MCF 10A (cell line): ENCODE measurements around the gene SMR3A. TPM values are rescaled to one million over a fixed set of nuclear protein-coding genes. Genes with fewer than 3 reads are reported as not detected.
A peak's percentile ranks its signal among the peaks of the same experiment; 100 is the strongest.

Source experiments
- BruUV-seq: library from RNA; stranded (reverse); fragments of 400-500 nt; replicated peaks from 2 replicates; lab custom pipeline; 2021; lab: Mats Ljungman, UMichigan
- CTCF ChIA-PET: fragments of 300-600 bp; sonication (Branson Sonifier 250); formaldehyde crosslinking; extraction: SDS; loops from one replicate; lab custom pipeline; 2021; ENCODE audit warnings: antibody characterized with exemption, inconsistent platforms; lab: Yijun Ruan, JAX
- POLR2A ChIA-PET: fragments of 300-600, 350-650 bp; sonication (Branson Sonifier 250); formaldehyde crosslinking; extraction: SDS; loops from one replicate; lab custom pipeline; 2020; ENCODE audit warnings: antibody characterized with exemption, inconsistent platforms; lab: Yijun Ruan, JAX
- DNase-seq: peaks from one replicate; pipeline ENCODE4 v3.0.0-alpha.2; 2018; ENCODE audit not compliant: unreplicated experiment
- H3K27ac Mint-ChIP-seq: one replicate; pipeline ENCODE4 v1.8.0; 2022; ENCODE audit warnings: mild to moderate bottlenecking, low read depth, mixed read lengths; ENCODE audit not compliant: unreplicated experiment
- H3K27me3 Mint-ChIP-seq: one replicate; pipeline ENCODE4 v1.8.0; 2022; ENCODE audit warnings: mixed read lengths; ENCODE audit not compliant: insufficient read depth, unreplicated experiment
- H3K36me3 Mint-ChIP-seq: one replicate; pipeline ENCODE4 v1.8.0; 2022; ENCODE audit warnings: mild to moderate bottlenecking, moderate library complexity, mixed read lengths; ENCODE audit not compliant: insufficient read depth, unreplicated experiment
- H3K4me1 Mint-ChIP-seq: one replicate; pipeline ENCODE4 v1.8.0; 2022; ENCODE audit warnings: mixed read lengths; ENCODE audit not compliant: insufficient read depth, unreplicated experiment
- H3K4me3 Mint-ChIP-seq: one replicate; pipeline ENCODE4 v1.8.0; 2022; ENCODE audit warnings: mild to moderate bottlenecking, moderate library complexity, mixed read lengths; ENCODE audit not compliant: unreplicated experiment
- H3K9me3 Mint-ChIP-seq: one replicate; pipeline ENCODE4 v1.8.0; 2022; ENCODE audit warnings: mixed read lengths; ENCODE audit not compliant: unreplicated experiment
- intact Hi-C: fragments of 100-400 bp; cut with micrococcal nuclease; formaldehyde crosslinking; loops from 2 replicates; pipeline ENCODE4 v1.14.1; 2022
- total RNA-seq: library from RNA; stranded (reverse); gene quantifications from 2 replicates; pipeline ENCODE4 v1.2.3, GENCODE V29; 2022
- TF ChIP-seq, protein P1 (sequence below): fragments of 200-600 bp; IDR thresholded peaks from one replicate; pipeline ENCODE4 v1.8.0; 2022; ENCODE audit warnings: antibody characterized with exemption, mild to moderate bottlenecking; ENCODE audit not compliant: unreplicated experiment

The SMR3A gene
- total RNA-seq, 1 experiment from 2014 or later, result not detected

DNA sequence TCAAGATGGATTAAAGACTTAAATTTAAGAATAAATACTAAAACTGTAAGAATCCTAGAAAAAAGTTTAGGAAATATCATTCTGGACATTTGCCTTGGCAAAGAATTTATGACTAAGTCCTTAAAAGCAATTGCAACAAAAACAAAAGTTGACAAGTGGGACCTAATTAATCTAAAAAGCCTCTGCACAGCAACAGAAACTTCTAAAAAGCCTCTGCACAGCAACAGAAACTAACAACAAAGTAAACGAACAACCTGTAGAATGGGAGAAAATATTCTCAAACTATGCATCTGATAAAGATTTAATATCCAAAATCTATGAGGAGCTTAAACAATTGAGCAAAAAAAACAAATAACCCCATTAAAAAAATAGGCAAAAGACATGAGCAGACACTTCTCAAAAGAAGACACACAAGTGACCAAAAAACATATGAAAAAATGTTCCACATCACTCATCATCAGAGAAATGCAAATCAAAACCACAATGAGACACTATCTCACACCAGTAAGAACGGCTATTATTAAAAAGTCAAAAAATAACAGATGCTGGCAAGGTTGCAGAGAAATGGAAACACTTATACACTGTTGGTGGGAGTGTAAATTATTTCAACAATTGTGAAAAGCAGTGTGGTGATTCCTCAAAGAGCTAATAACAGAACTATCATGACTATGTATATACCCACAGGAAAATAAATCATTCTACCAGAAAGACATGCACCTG is 31.7 kb downstream of the SMR3A start:
- TF ChIP-seq, protein P1, sequence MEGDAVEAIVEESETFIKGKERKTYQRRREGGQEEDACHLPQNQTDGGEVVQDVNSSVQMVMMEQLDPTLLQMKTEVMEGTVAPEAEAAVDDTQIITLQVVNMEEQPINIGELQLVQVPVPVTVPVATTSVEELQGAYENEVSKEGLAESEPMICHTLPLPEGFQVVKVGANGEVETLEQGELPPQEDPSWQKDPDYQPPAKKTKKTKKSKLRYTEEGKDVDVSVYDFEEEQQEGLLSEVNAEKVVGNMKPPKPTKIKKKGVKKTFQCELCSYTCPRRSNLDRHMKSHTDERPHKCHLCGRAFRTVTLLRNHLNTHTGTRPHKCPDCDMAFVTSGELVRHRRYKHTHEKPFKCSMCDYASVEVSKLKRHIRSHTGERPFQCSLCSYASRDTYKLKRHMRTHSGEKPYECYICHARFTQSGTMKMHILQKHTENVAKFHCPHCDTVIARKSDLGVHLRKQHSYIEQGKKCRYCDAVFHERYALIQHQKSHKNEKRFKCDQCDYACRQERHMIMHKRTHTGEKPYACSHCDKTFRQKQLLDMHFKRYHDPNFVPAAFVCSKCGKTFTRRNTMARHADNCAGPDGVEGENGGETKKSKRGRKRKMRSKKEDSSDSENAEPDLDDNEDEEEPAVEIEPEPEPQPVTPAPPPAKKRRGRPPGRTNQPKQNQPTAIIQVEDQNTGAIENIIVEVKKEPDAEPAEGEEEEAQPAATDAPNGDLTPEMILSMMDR, result no peak
- BruUV-seq, result no TSS peak
- Mint-ChIP-seq H3K4me1 (no peaks in the 10 kb centered on the region), H3K36me3 (no peaks in the 10 kb centered on the region), H3K4me3 (no peak overlapping the region), H3K27ac (no peak overlapping the region), H3K27me3 (no peaks in the 10 kb centered on the region), H3K9me3 (no peaks in the 10 kb centered on the region)
- ChIA-PET CTCF (interaction anchor here (0.6 kb wide), 1 partner anchor 29 kb away, joined by 3 read pairs; no protein-coding TSS in a partner anchor), POLR2A (no interaction called here)
- intact Hi-C loops, result no loop called here
- DNase-seq, result no peak

DNA sequence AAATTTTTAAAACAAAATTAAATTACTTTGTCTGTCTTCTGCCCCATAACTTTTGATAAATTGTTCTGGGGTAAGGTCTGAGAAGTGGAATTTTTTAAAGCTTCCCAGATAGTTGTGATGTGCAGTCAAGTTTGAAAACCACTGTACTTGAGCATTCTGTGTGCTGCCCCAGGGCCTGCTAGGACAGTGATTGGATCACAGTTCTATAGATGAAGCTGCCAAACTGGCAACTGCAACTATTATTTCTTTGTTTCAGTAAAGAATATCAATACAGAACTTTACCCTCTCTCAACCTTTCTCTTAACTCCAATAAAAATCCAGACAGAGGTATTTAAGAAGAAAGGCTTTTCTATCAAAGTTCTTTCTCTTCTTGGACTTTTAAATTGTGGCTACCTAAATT is 37.0 kb downstream of the SMR3A start, which contains the start of gene OPRPN:
TSS of gene OPRPN (plus strand) at position 361 of the 400 bp plus-strand sequence. CDS start 1,346 bp downstream, outside the sequence.
- intact Hi-C loops, result no loop called here
- H3K9me3 Mint-ChIP-seq, result no peaks in the 10 kb centered on the region
- no TSS peak for BruUV-seq
- H3K36me3 Mint-ChIP-seq, result no peaks in the 10 kb centered on the region
- DNase-seq, result no peak
- H3K4me3 Mint-ChIP-seq, result no peak within 1 kb of the TSS
- TF ChIP-seq, protein P1, result no peak
- ChIA-PET POLR2A (no interaction called here), CTCF (no interaction called here)
- no peaks in the 10 kb centered on the region for H3K4me1 Mint-ChIP-seq
- H3K27me3 Mint-ChIP-seq, result no peaks in the 10 kb centered on the region
- no peak within 1 kb of the TSS for H3K27ac Mint-ChIP-seq

DNA sequence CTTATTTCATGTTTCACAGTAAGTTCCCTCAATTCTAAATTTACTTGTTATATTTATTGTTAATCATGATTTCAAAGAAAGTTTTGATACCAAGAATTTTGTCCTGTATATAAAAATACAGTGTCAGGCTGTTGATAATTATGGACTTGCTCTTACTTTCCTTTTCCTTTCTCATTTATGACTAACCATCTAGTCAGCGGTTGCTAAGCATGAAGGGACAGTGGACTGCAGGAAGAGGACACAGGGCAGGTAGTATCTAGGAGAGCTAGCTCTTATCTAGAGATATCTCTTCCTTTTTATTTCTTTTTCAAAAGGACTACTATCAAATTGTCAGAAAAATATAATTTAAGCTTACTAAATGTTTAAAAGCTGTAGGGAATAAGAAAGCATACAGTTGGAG is 38.8 kb downstream of the SMR3A start:
- Mint-ChIP-seq H3K9me3 (no peaks in the 10 kb centered on the region), H3K4me1 (no peaks in the 10 kb centered on the region), H3K27me3 (no peaks in the 10 kb centered on the region), H3K27ac (no peak overlapping the region), H3K36me3 (no peaks in the 10 kb centered on the region), H3K4me3 (no peak overlapping the region)
- intact Hi-C loops, result no loop called here
- peak; percentile 12 for DNase-seq
- BruUV-seq, result no TSS peak
- ChIA-PET CTCF (interaction anchor here (0.7 kb wide), 1 partner anchor 163 kb away, joined by 3 read pairs; no protein-coding TSS in a partner anchor), POLR2A (no interaction called here)
- TF ChIP-seq, protein P1, result no peak

DNA sequence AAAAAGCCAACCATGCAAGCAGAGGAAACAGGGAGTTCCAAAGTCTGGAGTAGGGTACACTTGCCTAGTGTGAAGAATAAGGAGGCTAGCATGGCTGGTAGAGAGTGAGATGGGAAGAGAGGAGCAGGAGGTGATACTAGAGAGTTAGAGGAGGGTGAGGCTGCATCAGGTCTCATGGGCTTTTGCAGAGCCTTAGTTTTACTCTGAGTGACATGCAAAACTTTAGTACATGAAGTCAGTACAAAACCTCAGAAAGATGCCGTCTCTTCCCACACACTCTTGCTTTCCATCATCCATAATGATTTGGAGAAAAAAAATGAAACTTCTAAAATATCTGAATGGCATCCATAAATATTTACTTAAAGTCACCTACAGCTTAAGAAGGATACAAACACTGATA is 42.2 kb downstream of the SMR3A start:
- no peaks in the 10 kb centered on the region for H3K4me1 Mint-ChIP-seq
- no peaks in the 10 kb centered on the region for H3K36me3 Mint-ChIP-seq
- no peaks in the 10 kb centered on the region for H3K9me3 Mint-ChIP-seq
- H3K4me3 Mint-ChIP-seq, result no peak overlapping the region
- no TSS peak for BruUV-seq
- ChIA-PET POLR2A (no interaction called here), CTCF (no interaction called here)
- TF ChIP-seq, protein P1, result no peak
- H3K27ac Mint-ChIP-seq, result no peak overlapping the region
- intact Hi-C loops, result no loop called here
- H3K27me3 Mint-ChIP-seq, result no peaks in the 10 kb centered on the region
- DNase-seq, result no peak
